C4-2B (cell line): ENCODE measurements around the gene NOTUM.

Source experiments
- H3K27ac ChIP-seq: fragments of 450-650 bp; 2 replicates; pipeline ENCODE4 v1.5.1; 2017
- CTCF ChIP-seq: fragments of 450-650 bp; conservative IDR thresholded peaks from 2 replicates; pipeline ENCODE4 v1.5.1; 2017; ENCODE audit warnings: mild to moderate bottlenecking
- ZFX ChIP-seq: fragments of 450-650 bp; IDR thresholded peaks from 2 replicates; pipeline ENCODE4 v1.6.1; 2017

Gene NOTUM

GRCh38 chr17:81999587-81999975 lies 38.6 kb upstream of the NOTUM start:
- no peak overlapping the region for H3K27ac ChIP-seq
- TF ChIP-seq CTCF (no peak), ZFX (no peak)

GRCh38 chr17:81998691-81999438 lies 37.9 kb upstream of the NOTUM start:
- no peak overlapping the region for H3K27ac ChIP-seq
- no peak for TF ChIP-seq ZFX
- no peak for TF ChIP-seq CTCF

GRCh38 chr17:81998212-81998611 lies 37.2 kb upstream of the NOTUM start:
- H3K27ac ChIP-seq, result no peak overlapping the region
- TF ChIP-seq CTCF (no peak), ZFX (no peak)

GRCh38 chr17:81996757-81997441 lies 35.9 kb upstream of the NOTUM start:
- no peak overlapping the region for H3K27ac ChIP-seq
- TF ChIP-seq ZFX (no peak), CTCF (no peak)

GRCh38 chr17:81996232-81996756 lies 35.3 kb upstream of the NOTUM start:
- TF ChIP-seq ZFX (no peak), CTCF (no peak)
- no peak overlapping the region for H3K27ac ChIP-seq

- TF ChIP-seq CTCF (no peak), ZFX (no peak)
- no peak overlapping the region for H3K27ac ChIP-seq
These were observed 34.7 kb upstream of the NOTUM start for GRCh38 chr17:81995463-81996231.
